ENCODE measurements around the gene ADAR. TPM values are rescaled to one million over a fixed set of nuclear protein-coding genes. Genes with fewer than 3 reads are reported as not detected.

The ADAR gene
- total RNA-seq, 4 donors from 2014 or later = 81.5 to 140 (median 110) TPM

DNA sequence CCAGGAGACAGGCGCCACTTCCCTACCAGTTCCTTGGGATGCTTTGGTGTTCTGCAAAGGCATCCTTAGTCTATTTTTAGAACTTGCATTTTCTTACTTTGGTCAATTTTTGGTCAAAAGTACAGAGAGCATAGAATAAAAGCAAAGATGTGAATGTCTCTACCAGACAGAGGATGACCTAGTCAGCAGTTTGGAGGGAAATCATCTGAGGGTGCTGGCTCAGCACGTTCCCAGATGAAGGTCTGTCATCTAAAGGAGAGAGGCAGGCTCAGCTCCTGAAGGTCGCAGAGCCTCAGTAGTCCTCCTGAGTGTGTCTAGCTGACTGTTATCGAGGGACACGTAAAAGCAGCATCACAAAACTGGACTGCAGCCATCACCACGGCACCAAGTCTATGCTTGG lies 25.1 kb downstream of the ADAR start:
- 70 to 91% methylated on average over 4 to 6 of the region's 6 CpGs for WGBS, 2 donors (ENCODE audit: low coverage in 1 of 2)
- no peak for DNase-seq
- no peak overlapping the region for H3K27ac ChIP-seq
- peaks cover 0 to 6% (median 2%) of the 10 kb centered on the region in 4 donors for H3K4me1 ChIP-seq
- intact Hi-C loops (cut with DNase I; ENCODE audit: low total_unique reads) (no loop called here), in situ Hi-C loops (cut with MboI; ENCODE audit: low pct_ligation_motif_present in 1 of 4, low pct_unique_long_range_greater_than_20kb in 1 of 4, low sequenced_read_pairs in 3 of 4) (no loop called here)
- no peak overlapping the region for H3K4me3 ChIP-seq
- H3K36me3 ChIP-seq = peaks cover 0 to 60% (median 23%) of the 10 kb centered on the region in 4 donors
- H3K27me3 ChIP-seq = no peaks in the 10 kb centered on the region
- TF ChIP-seq EP300 (IDR thresholded peaks at IDR 0.05; ENCODE audit: low read depth) (no peak), POLR2A (IDR thresholded peaks at IDR 0.05) (no peak), POLR2AphosphoS5 (IDR thresholded peaks at IDR 0.05) (no peak)
- TF ChIP-seq, protein P1, sequence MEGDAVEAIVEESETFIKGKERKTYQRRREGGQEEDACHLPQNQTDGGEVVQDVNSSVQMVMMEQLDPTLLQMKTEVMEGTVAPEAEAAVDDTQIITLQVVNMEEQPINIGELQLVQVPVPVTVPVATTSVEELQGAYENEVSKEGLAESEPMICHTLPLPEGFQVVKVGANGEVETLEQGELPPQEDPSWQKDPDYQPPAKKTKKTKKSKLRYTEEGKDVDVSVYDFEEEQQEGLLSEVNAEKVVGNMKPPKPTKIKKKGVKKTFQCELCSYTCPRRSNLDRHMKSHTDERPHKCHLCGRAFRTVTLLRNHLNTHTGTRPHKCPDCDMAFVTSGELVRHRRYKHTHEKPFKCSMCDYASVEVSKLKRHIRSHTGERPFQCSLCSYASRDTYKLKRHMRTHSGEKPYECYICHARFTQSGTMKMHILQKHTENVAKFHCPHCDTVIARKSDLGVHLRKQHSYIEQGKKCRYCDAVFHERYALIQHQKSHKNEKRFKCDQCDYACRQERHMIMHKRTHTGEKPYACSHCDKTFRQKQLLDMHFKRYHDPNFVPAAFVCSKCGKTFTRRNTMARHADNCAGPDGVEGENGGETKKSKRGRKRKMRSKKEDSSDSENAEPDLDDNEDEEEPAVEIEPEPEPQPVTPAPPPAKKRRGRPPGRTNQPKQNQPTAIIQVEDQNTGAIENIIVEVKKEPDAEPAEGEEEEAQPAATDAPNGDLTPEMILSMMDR (IDR thresholded peaks at IDR 0.05) = no peak
- no peaks in the 10 kb centered on the region for H3K9me3 ChIP-seq

DNA sequence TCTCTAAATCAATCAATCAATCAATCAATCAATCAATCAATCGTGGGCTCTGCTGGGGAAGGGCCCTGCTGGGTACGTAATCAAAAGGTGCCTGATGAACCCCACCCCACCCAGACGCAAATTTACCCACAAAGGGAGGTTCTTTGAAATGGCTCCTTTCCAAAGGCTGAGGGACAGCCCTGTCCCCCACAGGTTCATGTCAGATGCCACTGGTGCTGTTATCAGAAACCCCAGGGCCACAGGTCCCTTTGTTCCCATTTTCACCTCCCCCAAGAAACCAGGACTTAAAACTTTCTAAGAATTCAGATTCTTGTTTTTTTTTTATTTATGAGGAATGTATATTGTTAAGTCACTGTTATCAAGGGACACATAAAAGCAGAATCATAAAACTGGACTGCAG lies 26.2 kb downstream of the ADAR start:
- no peak for DNase-seq
- Histone ChIP-seq H3K36me3 (peaks cover 0 to 49% (median 17%) of the 10 kb centered on the region in 4 donors), H3K4me1 (peaks cover 0 to 6% (median 2%) of the 10 kb centered on the region in 4 donors), H3K27me3 (no peaks in the 10 kb centered on the region), H3K4me3 (no peak overlapping the region), H3K9me3 (no peaks in the 10 kb centered on the region), H3K27ac (no peak overlapping the region)
- no peak for TF ChIP-seq POLR2A (IDR thresholded peaks at IDR 0.05)
- TF ChIP-seq, protein P1 (IDR thresholded peaks at IDR 0.05) = no peak
- TF ChIP-seq EP300 (IDR thresholded peaks at IDR 0.05; ENCODE audit: low read depth) = no peak
- no peak for TF ChIP-seq POLR2AphosphoS5 (IDR thresholded peaks at IDR 0.05)
- 92% methylated on average over 3 of the region's 3 CpGs; no CpG with 5 or more reads in 1 of the 2 donors for WGBS, 2 donors (ENCODE audit: low coverage in 1 of 2)
- intact Hi-C loops (cut with DNase I; ENCODE audit: low total_unique reads) (no loop called here), in situ Hi-C loops (cut with MboI; ENCODE audit: low pct_ligation_motif_present in 1 of 4, low pct_unique_long_range_greater_than_20kb in 1 of 4, low sequenced_read_pairs in 3 of 4) (no loop called here)

DNA sequence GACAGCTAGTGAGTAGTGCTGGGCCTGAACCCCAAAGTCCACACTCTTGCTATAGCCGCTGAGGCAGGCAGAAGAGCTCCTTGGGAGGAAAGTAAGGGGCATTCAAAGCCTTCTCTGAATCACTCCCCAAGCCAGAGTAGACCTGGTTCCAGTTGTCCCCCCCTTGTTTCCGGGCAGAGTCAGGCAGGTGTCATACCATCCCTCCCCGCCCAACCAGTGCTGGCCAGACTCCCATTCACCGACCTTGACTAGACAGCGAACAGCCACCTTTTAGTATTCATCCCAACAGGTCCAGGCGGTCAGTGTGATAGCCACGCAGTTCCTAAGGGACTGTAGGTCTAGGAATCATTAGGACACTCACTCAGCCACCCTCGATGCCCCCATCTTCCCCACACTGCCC lies 28.6 kb downstream of the ADAR start:
- intact Hi-C loops (cut with DNase I; ENCODE audit: low total_unique reads) = no loop called here
- H3K36me3 ChIP-seq = peaks cover 0 to 25% (median 5%) of the 10 kb centered on the region in 4 donors
- WGBS, 2 donors (ENCODE audit: low coverage in 1 of 2) = 86 to 100% methylated on average over 1 to 8 of the region's 8 CpGs
- no peaks in the 10 kb centered on the region for H3K9me3 ChIP-seq
- no peak overlapping the region for H3K4me3 ChIP-seq
- TF ChIP-seq EP300 (IDR thresholded peaks at IDR 0.05; ENCODE audit: low read depth) (no peak), POLR2A (IDR thresholded peaks at IDR 0.05) (no peak), POLR2AphosphoS5 (IDR thresholded peaks at IDR 0.05) (no peak)
- TF ChIP-seq, protein P1 (IDR thresholded peaks at IDR 0.05) = no peak
- H3K27ac ChIP-seq = no peak overlapping the region
- in situ Hi-C loops (cut with MboI; ENCODE audit: low pct_ligation_motif_present in 1 of 4, low pct_unique_long_range_greater_than_20kb in 1 of 4, low sequenced_read_pairs in 3 of 4) = loop anchor here in 1 of 4 donors (10.0 kb wide), 1 partner anchor 305 kb away; no protein-coding TSS in a partner anchor
- peaks cover 0 to 5% (median 2%) of the 10 kb centered on the region in 4 donors for H3K4me1 ChIP-seq
- DNase-seq = no peak
- H3K27me3 ChIP-seq = no peaks in the 10 kb centered on the region

DNA sequence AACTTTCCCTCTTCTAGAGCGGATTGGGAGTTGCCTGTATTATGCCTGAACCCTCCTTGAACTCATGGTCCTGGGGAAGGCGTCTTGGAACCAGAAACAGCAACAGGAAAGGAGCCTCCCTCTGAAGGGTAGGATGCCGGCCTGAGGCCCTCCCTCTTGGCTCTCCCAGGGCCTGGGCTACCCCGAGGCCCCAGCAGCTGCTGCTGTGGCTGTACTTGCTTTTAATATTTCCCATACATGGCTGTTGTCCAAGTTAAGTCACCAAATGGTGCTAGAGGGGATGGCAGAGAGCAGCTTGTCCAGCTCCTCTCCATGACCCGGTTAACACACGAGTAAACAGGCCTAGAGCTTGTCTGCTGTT lies 29.9 kb downstream of the ADAR start:
- no peaks in the 10 kb centered on the region for H3K4me1 ChIP-seq
- H3K36me3 ChIP-seq = peaks cover 0 to 14% (median 2%) of the 10 kb centered on the region in 4 donors
- no peaks in the 10 kb centered on the region for H3K9me3 ChIP-seq
- WGBS, 2 donors (ENCODE audit: low coverage in 1 of 2) = 71 to 90% methylated on average over 2 to 6 of the region's 6 CpGs
- intact Hi-C loops (cut with DNase I; ENCODE audit: low total_unique reads) (no loop called here), in situ Hi-C loops (cut with MboI; ENCODE audit: low pct_ligation_motif_present in 1 of 4, low pct_unique_long_range_greater_than_20kb in 1 of 4, low sequenced_read_pairs in 3 of 4) (loop anchor here in 1 of 4 donors (10.0 kb wide), 1 partner anchor 307 kb away; no protein-coding TSS in a partner anchor)
- no peak overlapping the region for H3K27ac ChIP-seq
- DNase-seq = no peak
- H3K27me3 ChIP-seq = no peaks in the 10 kb centered on the region
- no peak overlapping the region for H3K4me3 ChIP-seq
- TF ChIP-seq EP300 (IDR thresholded peaks at IDR 0.05; ENCODE audit: low read depth) (no peak), POLR2AphosphoS5 (IDR thresholded peaks at IDR 0.05) (no peak), POLR2A (IDR thresholded peaks at IDR 0.05) (no peak)
- TF ChIP-seq, protein P1 (IDR thresholded peaks at IDR 0.05) = no peak
